ENCODE data around the gene UGT1A9. TPM values are rescaled to one million over a fixed set of nuclear protein-coding genes. Genes with fewer than 3 reads are reported as not detected.

UGT1A9 gene
- total and polyA plus RNA-seq, 10 of the 15 experiments (the other 5 are each of a cell fraction or from before 2014, with no cell fraction given), result 0.07 TPM; not detected in 9

GRCh38 chr2:233769260-233769659 lies 97.6 kb downstream of the UGT1A9 start:
- TF ChIP-seq STAT3 (IDR thresholded peaks at IDR 0.05; ENCODE audit: low read depth, low read length) (no peak), SPI1 (IDR thresholded peaks at IDR 0.05; ENCODE audit: borderline replicate concordance, insufficient read depth, low read depth, low read length) (no peak), ESRRA (IDR thresholded peaks at IDR 0.05; ENCODE audit: low read length) (no peak), RELA (IDR thresholded peaks at IDR 0.05; ENCODE audit: borderline replicate concordance, partially characterized antibody) (no peak), HDAC6 (IDR thresholded peaks at IDR 0.05; ENCODE audit: unreplicated experiment) (no peak)
- intact Hi-C loops (cut with micrococcal nuclease; ENCODE audit: unreplicated experiment), result no loop called here
- H2AFZ ChIP-seq (ENCODE audit: control insufficient read depth, low read depth, low read length), result no peak overlapping the region
- no peaks in the 10 kb centered on the region for H3K9me3 ChIP-seq (replicated peaks; ENCODE audit: control insufficient read depth, insufficient read depth, low read length)
- H3K4me1 ChIP-seq (ENCODE audit: control insufficient read depth, insufficient read depth, low read length), result no peaks in the 10 kb centered on the region
- ChIA-PET POLR2A (no interaction called here), RAD21 (ENCODE audit: unreplicated experiment) (interaction anchor here (0.9 kb wide), 1 partner anchor 51 kb away, joined by 3 read pairs; no protein-coding TSS in a partner anchor), CTCF (interaction anchor here (0.6 kb wide), 1 partner anchor 609 kb away, joined by 4 read pairs; no protein-coding TSS in a partner anchor), SMC1A (ENCODE audit: uncharacterized antibody, unreplicated experiment) (no interaction called here)
- ATAC-seq (no peak), FAIRE-seq (no peak), DNase-seq (ENCODE audit: low read depth, low spot score) (no peak)
- no peaks in the 10 kb centered on the region for H3K79me2 ChIP-seq (ENCODE audit: control insufficient read depth, insufficient read depth, low read length)
- no peak overlapping the region for H3K27ac ChIP-seq (ENCODE audit: control insufficient read depth, insufficient read depth)
- WGBS (ENCODE audit: insufficient coverage, insufficient replicate concordance, low lambda C conversion rate, missing lambda C conversion rate), result 72% methylated on average over 9 of the region's 9 CpGs
- H3K27me3 ChIP-seq (replicated peaks in 1 of 2; ENCODE audit: control insufficient read depth in 2 of 2, insufficient read depth in 2 of 2, low read length in 1 of 2), result no peaks in the 10 kb centered on the region; a peak in 1 of 4 replicates
- H3K4me2 ChIP-seq (ENCODE audit: control insufficient read depth, insufficient read depth), result no peak overlapping the region
- H3K9ac ChIP-seq (ENCODE audit: control insufficient read depth, insufficient read depth, low read length), result no peak overlapping the region
- no peaks in the 10 kb centered on the region for H4K20me1 ChIP-seq (ENCODE audit: control insufficient read depth, insufficient read depth)
- H3K36me3 ChIP-seq (ENCODE audit: control insufficient read depth in 2 of 2, insufficient read depth in 2 of 2, low read length in 1 of 2), result no peaks in the 10 kb centered on the region
- H3K4me3 ChIP-seq, result no peak overlapping the region
- no TSS peak for BruUV-seq (replicated peaks)
- in situ Hi-C loops (cut with MboI), result no loop called here

DNA sequence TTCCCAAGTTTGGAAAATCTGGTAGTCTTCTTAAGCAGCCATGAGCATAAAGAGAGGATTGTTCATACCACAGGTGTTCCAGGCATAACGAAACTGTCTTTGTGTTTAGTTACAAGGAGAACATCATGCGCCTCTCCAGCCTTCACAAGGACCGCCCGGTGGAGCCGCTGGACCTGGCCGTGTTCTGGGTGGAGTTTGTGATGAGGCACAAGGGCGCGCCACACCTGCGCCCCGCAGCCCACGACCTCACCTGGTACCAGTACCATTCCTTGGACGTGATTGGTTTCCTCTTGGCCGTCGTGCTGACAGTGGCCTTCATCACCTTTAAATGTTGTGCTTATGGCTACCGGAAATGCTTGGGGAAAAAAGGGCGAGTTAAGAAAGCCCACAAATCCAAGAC lies 100.5 kb downstream of the UGT1A9 start:
- Histone ChIP-seq H3K4me3 (no peak overlapping the region), H3K27ac (ENCODE audit: control insufficient read depth, insufficient read depth) (no peak overlapping the region), H3K9ac (ENCODE audit: control insufficient read depth, insufficient read depth, low read length) (no peak overlapping the region), H3K27me3 (replicated peaks in 1 of 2; ENCODE audit: control insufficient read depth in 2 of 2, insufficient read depth in 2 of 2, low read length in 1 of 2) (no peaks in the 10 kb centered on the region), H3K36me3 (ENCODE audit: control insufficient read depth in 2 of 2, insufficient read depth in 2 of 2, low read length in 1 of 2) (no peaks in the 10 kb centered on the region), H2AFZ (ENCODE audit: control insufficient read depth, low read depth, low read length) (no peak overlapping the region), H3K4me1 (ENCODE audit: control insufficient read depth, insufficient read depth, low read length) (no peaks in the 10 kb centered on the region), H3K79me2 (ENCODE audit: control insufficient read depth, insufficient read depth, low read length) (no peaks in the 10 kb centered on the region), H3K9me3 (replicated peaks; ENCODE audit: control insufficient read depth, insufficient read depth, low read length) (no peaks in the 10 kb centered on the region; the same call in 2 of the 3 replicates), H4K20me1 (ENCODE audit: control insufficient read depth, insufficient read depth) (no peaks in the 10 kb centered on the region), H3K4me2 (ENCODE audit: control insufficient read depth, insufficient read depth) (no peak overlapping the region)
- ATAC-seq, result no peak
- ChIA-PET POLR2A (no interaction called here), RAD21 (ENCODE audit: unreplicated experiment) (no interaction called here), SMC1A (ENCODE audit: uncharacterized antibody, unreplicated experiment) (no interaction called here), CTCF (no interaction called here)
- 59% methylated on average over 16 of the region's 16 CpGs for WGBS (ENCODE audit: insufficient coverage, insufficient replicate concordance, low lambda C conversion rate, missing lambda C conversion rate)
- BruUV-seq (replicated peaks), result no TSS peak
- intact Hi-C loops (cut with micrococcal nuclease; ENCODE audit: unreplicated experiment), result no loop called here
- in situ Hi-C loops (cut with MboI), result no loop called here
- FAIRE-seq, result no peak
- no peak for DNase-seq (ENCODE audit: low read depth, low spot score)
- TF ChIP-seq ZZZ3 (IDR thresholded peaks at IDR 0.05; ENCODE audit: control insufficient read depth, insufficient read length, low read depth), result no peak
- no peak for TF ChIP-seq PML (IDR thresholded peaks at IDR 0.05; ENCODE audit: low read length)
- no peak for TF ChIP-seq CBX5 (IDR thresholded peaks at IDR 0.05; ENCODE audit: low read depth)
- TF ChIP-seq HCFC1 (IDR thresholded peaks at IDR 0.05; ENCODE audit: low read length), result no peak
- TF ChIP-seq CUX1 (IDR thresholded peaks at IDR 0.05; ENCODE audit: insufficient replicate concordance, low read depth, low read length), result no peak
- TF ChIP-seq EGR1 (IDR thresholded peaks at IDR 0.05; ENCODE audit: borderline replicate concordance in 1 of 2, low read depth in 2 of 2, low read length in 2 of 2), result no peak
- no peak for TF ChIP-seq CBFB (IDR thresholded peaks at IDR 0.05; ENCODE audit: low read depth)
- TF ChIP-seq, protein P1, sequence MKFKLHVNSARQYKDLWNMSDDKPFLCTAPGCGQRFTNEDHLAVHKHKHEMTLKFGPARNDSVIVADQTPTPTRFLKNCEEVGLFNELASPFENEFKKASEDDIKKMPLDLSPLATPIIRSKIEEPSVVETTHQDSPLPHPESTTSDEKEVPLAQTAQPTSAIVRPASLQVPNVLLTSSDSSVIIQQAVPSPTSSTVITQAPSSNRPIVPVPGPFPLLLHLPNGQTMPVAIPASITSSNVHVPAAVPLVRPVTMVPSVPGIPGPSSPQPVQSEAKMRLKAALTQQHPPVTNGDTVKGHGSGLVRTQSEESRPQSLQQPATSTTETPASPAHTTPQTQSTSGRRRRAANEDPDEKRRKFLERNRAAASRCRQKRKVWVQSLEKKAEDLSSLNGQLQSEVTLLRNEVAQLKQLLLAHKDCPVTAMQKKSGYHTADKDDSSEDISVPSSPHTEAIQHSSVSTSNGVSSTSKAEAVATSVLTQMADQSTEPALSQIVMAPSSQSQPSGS (IDR thresholded peaks at IDR 0.05; ENCODE audit: low read length), result no peak
